Right lobe of liver (tissue), 4 donors: ENCODE measurements around the gene TGFBR3.

Experiments used
- POLR2A ChIP-seq: fragments of 450-650 bp; IDR thresholded peaks from one replicate; pipeline ENCODE4 v1.6.1; 2017; ENCODE audit warnings: antibody characterized with exemption, mild to moderate bottlenecking
- TF ChIP-seq, protein P1 (sequence below), 4 donors: fragments of 200-600 bp in 3 of 4; fragments of 450-650 bp in 1 of 4; IDR thresholded peaks; one replicate each; pipeline versions ENCODE4 v1.5.1 to v1.8.0; 2016 to 2022; ENCODE audit warnings: antibody characterized with exemption in 4 of 4, mild to moderate bottlenecking in 2 of 4
- donor health status: DM: no; HTN: no; CAD: no.
- donor health status: DM: no; HTN: no; CAD: no.
- donor health status: DM: no; HTN: yes; CAD: no.

DNA sequence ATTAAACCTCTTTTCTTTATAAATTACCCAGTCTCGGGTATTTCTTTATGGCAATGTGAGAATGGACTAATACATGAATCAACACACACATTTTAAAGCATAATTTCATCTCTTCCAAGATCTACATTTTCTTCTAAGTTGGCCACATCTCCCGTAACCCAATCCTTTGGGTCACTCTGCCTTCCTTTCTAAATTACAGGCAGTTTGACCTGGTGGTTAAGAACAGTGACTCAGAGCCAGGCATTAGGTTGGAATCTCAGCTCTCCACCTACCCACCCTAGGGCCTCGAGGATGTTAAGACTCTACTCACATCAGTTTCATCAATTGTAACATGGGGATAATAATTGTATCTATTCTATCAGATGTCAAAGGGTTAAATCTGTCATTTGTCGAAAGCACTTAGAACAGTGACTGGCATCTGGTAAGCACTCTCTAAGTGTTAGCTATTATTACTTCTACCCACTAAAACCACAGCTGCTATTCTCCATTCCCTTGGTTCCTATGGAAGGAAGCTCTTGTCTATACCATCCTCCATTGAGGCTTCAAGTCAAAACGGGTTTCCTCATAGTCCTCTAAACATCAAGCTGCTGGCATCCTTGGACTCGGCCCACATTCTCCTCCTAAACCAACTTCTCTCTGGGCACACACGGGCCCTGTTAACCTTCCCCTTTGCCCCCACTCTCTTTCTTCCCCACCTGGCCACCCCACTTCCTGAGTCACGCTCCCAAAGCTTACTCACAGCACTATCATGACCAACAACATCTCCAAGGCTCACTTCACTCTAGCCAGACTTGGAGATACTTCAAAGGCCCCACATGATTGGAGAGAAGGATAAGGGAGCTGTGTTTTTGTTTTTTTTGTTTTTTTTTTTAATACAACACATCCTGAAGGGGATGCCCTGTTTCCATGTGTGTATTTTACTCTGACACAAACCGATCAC lies 116.9 kb downstream of the TGFBR3 start:
- TF ChIP-seq, protein P1, sequence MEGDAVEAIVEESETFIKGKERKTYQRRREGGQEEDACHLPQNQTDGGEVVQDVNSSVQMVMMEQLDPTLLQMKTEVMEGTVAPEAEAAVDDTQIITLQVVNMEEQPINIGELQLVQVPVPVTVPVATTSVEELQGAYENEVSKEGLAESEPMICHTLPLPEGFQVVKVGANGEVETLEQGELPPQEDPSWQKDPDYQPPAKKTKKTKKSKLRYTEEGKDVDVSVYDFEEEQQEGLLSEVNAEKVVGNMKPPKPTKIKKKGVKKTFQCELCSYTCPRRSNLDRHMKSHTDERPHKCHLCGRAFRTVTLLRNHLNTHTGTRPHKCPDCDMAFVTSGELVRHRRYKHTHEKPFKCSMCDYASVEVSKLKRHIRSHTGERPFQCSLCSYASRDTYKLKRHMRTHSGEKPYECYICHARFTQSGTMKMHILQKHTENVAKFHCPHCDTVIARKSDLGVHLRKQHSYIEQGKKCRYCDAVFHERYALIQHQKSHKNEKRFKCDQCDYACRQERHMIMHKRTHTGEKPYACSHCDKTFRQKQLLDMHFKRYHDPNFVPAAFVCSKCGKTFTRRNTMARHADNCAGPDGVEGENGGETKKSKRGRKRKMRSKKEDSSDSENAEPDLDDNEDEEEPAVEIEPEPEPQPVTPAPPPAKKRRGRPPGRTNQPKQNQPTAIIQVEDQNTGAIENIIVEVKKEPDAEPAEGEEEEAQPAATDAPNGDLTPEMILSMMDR (IDR thresholded peaks at IDR 0.05), result no peak
- no peak for TF ChIP-seq POLR2A
